Skin epidermis (tissue), 12 donors: ENCODE measurements around the gene KCNJ10.
"Not testable (repeated sequence)": the region's sequence is repeated elsewhere in the genome, so short reads cannot be mapped to it uniquely, and the experiment has no call there.

Experiments
- H3K27ac ChIP-seq, 21 experiments: fragments of 200-600 bp; sonication (generic) in 11 of 21; one replicate each; pipeline ENCODE4 v1.5.0; 2020; ENCODE audit warnings: mild to moderate bottlenecking in 3 of 21, inconsistent platforms in 2 of 21, moderate library complexity in 2 of 21
- H3K4me3 ChIP-seq, 7 experiments: fragments of 200-600 bp; sonication (generic) in 2 of 7; one replicate each; pipeline ENCODE4 v1.5.0; 2020; ENCODE audit warnings: inconsistent platforms in 2 of 7, mild to moderate bottlenecking in 2 of 7, moderate library complexity in 1 of 7

The KCNJ10 gene

DNA sequence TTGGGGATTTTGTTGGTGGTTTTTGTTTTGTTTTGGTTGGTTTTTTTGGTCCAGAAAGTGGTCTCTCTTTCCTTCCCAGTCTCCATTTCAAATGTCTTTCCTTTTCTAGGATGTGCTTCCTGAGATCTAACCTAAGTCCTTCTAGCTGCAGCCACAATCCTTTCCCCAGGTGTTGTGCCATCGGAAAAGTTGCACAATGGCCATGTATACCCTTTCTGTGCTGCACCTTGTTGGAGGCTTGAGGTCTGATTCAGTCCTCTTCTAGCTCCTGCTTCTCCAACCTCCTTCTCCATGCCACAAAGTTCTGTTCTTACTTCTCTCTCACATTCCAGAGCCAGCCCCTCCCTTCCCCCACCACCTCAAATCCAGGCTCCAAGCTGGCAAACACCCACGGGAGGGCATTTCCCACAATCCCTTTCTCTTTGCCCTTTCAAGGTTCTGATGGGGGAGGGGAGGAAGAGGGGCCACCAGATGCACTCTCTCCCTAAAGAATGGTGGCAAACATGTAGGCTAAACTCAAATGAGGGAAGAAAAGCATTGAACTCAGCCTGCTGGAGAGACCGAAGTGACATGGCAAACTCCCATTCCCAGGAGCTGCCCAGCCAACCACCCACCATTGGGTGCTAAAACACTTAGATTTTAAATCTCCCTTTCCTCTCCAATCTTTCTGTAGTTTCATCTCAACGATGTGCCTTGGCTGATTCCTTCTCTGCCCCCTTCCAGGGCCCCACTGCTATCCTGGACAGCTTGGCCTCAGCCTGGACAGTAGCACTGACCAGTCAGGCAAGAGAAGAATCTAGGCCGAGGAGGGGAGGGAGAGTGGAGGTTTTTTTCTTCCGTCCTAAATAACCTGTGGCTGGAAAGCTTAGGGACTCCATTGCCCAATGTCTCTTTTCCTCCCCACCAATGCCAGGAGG lies 2.9 kb downstream of the KCNJ10 start:
- Histone ChIP-seq H3K4me3 (no peak overlapping the region), H3K27ac (no peak overlapping the region)

DNA sequence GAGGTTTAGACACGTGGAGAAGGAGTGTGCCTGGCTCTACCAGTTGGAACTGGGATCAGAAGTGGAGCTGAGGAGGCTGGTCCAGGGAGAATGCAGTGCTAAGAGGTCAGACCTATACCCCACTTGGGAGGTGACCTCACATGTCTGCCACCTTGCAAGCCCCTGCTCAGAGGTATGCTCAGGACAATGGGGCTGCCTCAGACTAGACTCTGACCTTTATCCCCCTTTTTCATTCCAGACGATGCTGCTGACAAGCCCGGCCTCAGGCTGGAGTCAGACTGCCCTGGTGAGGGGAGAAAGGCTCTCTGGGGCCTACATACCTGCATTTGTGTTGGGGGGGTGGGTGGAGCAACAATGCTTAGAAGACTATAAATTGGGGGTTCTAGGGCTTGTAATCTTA lies 5.2 kb downstream of the KCNJ10 start:
- Histone ChIP-seq H3K27ac (no peak overlapping the region), H3K4me3 (no peak overlapping the region)

DNA sequence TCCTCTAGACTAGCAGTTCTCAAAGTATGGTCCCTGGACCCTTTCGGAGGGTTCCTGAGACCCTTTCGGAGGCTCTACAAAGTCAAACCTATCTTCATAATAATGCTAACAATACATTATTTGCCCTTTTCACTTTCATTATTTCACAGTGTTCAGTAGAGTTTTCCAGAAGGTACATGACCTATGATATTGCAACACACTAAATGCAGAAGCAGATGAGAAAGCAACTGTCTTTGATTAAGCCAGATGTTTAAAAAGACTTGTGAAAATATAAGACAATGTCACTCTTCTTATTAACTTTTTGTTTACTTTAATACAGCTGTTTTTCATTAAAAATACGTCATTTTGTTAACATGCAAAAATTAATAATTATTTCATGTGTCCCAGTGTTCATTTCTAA lies 5.8 kb downstream of the KCNJ10 start:
- H3K4me3 ChIP-seq: no peak overlapping the region
- no peak overlapping the region for H3K27ac ChIP-seq

DNA sequence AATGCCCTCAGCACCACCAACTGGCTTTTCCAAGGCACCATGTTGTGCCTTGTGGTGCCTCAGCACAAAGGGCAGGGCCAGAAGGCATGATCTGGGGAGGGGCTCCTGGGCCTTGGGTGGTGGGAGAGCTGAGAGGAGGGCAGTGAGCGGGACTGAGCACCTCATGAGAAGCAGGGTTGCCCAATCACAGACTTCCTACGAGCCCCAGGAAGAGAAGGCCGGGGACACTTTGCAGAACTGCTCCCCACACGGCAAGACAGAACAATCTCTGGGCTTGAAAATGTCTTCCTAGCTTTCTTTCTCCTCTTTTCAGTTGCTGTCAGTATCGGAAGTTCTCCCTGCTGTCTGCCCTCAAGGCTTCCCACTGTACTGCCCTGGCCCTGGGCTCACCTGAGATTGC lies 6.8 kb downstream of the KCNJ10 start:
- no peak overlapping the region for H3K4me3 ChIP-seq
- H3K27ac ChIP-seq: no peak overlapping the region

DNA sequence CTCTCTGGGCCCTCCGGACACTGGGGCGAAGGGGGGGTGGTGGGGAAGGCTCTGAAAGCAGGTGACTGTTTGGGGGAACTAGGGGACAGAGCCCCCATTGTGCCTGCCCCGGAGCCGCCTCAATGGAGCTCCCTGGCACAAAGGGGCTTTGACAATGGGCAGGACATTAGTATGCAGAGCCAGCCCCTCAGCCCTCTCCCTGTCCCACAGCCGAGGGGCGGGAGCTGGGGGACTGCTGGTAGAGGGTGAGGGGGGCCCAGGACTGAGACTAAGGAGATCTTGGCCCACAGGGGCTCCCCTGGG lies 7.8 kb downstream of the KCNJ10 start:
- Histone ChIP-seq H3K4me3 (no peak overlapping the region), H3K27ac (no peak overlapping the region)

DNA sequence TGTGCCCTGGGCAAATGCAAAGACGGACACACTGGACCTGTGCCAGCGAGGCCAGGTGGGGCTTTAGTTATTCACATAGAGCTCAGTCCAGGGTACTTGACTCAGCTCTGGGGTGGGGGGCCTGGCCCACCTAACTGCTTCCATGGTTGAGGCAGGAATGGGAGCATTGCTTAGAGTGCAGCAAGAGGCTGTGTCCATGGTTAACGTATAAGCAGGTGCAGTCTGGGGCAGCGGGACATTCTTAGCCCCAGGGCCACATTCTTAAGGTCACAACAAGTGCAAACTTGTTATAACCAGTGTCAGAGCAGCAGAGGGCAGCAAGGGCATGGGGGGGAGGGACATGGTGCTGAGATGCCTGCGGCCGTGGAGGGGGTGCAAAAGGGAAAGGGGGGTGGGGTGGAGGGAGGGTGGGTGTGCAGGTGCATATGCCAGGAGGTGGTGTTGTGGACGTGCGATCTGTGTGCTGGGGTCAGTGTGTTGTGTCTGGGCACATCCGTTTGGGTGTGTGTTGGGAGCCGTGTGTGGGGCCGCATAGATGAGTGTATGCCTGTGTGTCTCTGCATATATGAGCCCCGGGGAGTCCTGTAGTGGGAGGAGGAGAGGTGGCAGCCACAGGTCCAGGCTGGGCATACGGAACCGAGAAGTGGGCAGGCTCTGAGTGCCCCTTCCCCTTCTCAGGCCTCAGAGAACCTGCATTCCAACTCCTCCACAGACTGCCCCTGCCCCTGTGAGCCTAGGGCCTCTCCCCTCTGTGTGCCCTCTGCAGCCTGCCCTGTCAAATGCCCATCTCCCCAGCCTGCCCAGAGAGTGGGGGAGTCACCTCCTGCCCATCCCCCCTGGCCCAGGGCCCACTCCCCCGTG lies 8.4 kb downstream of the KCNJ10 start:
- H3K27ac ChIP-seq: no peak overlapping the region
- H3K4me3 ChIP-seq: no peak overlapping the region

DNA sequence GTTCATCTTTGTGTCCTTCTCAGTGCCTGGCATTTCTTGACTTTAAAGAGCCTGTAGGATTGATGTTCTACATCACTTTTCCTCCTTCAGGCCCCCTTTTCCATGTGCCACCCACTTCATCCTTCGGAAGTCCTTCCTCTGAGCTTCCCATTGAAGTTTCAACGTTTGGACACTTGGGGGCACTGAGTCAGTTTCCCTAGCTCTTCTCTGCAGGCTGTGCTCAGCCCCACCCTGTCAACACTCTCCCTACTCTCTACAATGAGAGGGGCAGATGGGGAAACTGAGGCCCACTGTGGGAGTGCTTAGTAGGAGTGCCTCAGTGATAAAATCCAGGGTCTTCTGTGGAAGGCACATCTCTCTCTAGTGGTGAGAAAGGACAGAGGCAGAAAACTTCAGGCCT lies 11.9 kb downstream of the KCNJ10 start:
- no peak overlapping the region for H3K4me3 ChIP-seq
- H3K27ac ChIP-seq: no peak overlapping the region

DNA sequence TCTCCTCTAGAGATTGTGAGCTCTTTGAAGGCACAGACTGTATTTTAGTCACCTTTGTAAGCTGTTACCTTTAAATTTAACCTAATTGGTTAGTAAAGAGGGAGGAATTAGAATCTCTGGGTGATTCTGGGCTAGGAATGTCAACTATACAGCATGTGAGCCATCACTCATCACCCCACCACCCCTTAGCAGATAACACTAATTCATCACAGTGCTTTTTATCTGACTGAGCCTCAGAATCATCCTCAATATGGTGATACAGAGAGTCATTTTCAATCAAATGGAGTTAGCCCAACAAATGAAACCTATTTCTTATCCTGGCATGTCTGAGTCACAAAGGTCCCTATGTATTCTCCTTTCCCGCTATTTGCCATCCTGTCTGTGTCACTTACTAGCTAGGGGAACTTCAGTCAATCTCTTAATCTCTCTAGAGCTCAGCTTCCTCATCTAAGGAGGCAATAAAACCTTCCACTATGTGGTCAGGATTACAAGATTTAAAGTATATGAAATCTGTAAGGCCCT lies 13.3 kb downstream of the KCNJ10 start:
- Histone ChIP-seq H3K4me3 (no peak overlapping the region), H3K27ac (no peak overlapping the region)

DNA sequence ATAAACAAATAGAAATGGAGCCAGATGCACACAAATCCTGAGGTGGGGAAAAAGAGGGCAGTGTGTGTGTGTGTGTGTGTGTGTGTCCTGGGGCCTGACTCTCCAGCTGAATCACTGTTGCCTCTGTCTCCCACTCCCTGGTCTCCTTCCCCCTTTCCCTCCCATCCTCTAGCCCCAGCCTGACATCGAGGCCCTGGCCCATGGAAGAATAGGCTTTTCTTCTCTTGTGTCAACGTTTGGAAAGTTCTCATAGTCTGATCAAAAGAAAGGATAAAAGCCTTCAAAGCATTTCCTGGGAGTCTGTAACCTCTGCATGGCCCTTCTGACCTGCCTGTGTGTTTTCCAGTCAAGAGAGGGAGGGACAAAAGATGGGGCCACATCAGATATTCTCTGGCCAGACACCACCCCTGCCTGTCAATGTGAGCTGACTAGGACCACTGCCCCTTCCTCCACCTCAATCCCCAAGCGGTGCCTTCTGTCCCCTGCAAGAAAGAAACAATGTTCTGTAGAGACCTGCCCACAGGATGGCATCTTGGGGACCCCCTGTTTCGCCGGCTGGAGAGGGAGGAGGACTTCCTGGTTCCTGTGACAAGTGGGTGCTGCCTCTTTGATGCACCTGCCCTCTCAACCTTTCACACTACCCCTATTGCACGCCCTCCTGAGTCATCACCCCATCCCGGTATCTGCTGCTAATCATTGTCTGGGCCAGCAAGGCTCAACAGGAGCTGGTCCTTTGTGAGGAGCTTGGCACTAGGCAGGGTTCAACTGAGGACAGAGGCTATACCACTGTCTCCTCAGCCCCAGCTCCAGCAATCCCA lies 16.2 kb downstream of the KCNJ10 start:
- Histone ChIP-seq H3K27ac (no peak overlapping the region), H3K4me3 (no peak overlapping the region)

DNA sequence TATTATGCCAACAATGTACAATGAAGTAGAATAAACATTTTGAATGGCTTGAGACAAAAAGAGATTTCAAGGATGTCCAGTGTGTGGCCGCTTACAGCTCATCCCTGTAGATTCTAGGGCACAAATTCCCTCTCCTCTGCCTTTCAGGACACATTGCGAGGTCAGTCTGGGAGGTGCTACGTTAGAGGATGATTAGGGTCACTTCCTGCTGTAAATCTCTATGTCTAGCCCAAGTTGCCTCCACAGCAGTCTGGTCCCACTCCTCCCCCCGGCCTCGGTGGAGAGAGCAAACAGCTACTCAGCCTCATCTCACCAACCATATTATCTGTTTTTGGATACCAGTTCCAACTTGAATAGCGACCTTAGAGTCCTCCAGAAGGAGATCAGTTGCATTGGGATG lies 17.0 kb downstream of the KCNJ10 start:
- H3K4me3 ChIP-seq: no peak overlapping the region
- no peak overlapping the region for H3K27ac ChIP-seq

DNA sequence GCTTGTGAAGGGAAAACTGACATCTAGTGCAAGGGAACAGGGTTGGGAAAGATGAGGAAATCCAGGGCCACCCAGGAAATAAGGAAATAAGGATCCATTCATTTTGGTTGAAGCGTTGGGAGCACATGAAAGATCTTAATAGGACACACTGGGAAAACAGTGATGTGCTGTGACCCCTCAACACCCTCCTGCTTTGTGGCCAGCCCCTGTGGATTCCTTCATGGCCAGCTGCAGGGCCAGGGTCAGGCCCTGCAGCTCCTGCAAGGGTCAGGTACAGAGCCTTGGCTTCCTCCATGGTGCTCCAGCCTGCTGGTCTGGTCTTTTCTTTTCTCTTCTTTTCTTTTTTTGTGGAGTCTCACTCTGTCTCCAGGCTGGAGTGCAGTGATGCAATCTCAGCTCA lies 19.3 kb downstream of the KCNJ10 start:
- no peak overlapping the region for H3K27ac ChIP-seq
- no peak overlapping the region for H3K4me3 ChIP-seq

DNA sequence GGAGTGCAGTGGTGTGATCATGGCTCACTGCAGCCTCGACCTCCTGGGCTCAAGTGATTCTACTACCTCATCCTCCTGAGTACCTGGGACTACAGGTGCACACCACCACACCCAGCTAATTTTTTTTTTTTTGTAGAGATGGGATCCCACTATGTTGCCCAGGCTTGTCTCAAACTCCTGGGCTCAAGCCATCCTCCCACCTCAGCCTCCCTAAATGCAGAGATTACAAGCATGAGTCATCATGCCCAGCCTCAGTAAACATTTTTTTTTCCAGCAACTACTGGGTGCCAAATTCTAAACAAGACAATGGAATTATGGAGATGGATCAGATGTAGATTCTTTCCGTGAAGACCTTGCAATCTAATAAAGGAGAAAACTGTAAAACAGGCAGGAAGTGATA lies 19.8 kb downstream of the KCNJ10 start:
- H3K27ac ChIP-seq, H3K4me3 ChIP-seq: not testable (repeated sequence)

DNA sequence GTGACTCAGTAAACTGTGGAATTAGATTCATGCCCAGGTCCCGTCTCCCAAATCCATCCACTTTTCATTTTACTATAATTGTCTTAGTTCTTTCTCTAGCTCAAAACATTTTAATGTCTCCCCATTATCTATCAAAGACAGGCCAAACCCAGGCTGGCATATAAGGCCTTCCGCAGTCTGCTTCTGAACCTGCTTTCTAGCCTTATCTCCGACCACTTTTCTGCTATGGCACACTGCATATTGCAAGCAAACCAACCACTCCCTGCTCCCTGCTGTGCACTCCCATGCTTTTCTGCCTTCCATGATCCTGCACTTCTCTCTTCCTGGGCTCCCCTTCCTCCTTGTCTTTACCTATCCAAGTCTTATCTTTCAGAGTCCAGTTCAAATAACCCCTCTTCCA lies 20.9 kb downstream of the KCNJ10 start:
- Histone ChIP-seq H3K27ac (no peak overlapping the region), H3K4me3 (no peak overlapping the region)

DNA sequence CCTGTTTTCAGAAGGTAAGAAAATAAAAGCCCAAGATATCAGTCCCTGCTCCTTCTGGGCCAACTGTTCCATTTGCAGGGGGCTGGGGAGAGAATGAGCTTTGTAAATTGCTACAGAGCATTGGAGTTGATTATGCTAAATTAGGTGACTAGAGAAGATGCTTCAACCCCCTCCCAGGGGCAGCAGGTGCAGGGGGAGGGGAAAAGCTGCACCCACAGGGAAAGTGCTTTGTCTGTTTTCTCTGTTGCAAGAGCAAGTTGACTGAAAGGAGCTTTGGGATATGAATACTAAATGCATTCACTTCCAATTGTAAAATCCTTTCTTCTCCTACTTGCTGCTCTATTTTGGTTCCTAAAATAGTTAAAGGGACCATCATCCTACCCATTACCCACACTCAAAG lies 21.6 kb downstream of the KCNJ10 start:
- Histone ChIP-seq H3K4me3 (no peak overlapping the region), H3K27ac (no peak overlapping the region)

DNA sequence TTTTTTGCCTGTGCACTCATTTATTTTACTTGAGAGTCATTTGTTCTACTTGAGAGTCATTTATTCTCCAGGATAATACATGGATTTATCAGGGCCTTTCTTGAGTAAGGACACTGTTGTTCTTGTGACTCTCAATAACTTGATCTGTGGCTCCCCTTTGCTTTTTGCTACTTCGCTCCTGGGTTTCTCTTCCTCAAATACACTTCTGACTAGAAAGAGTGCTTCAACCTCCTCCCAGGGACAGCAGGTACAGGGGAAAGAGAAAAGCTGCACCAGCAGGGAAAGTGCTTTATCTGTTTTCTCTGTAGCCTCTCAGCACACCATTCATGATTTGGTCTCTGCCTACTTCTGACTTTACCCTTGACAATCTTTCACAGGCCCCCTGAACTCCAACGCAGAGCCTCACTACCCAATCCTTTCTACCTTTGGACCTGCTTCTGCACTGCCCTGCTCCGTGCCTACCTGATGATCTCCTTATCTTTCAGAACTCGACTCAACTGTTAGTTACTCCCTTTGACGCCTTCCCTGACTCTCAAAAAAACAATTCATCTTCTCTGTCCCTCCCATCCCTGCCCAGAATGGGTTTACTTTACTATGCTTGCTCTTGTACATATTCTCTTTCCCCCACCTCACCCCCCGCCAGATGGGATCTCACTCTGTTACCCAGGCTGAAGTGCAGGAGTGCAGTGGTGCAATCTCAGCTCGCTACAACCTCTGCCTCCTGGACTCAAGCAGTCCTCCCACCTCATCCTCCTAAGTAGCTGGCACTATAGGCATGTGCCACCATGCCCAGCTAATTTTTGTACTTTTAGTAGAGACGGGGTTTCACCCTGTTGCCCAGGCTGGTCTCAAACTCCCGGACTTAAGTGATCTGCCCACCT lies 22.6 kb downstream of the KCNJ10 start:
- Histone ChIP-seq H3K4me3 (no peak overlapping the region), H3K27ac (no peak overlapping the region)

DNA sequence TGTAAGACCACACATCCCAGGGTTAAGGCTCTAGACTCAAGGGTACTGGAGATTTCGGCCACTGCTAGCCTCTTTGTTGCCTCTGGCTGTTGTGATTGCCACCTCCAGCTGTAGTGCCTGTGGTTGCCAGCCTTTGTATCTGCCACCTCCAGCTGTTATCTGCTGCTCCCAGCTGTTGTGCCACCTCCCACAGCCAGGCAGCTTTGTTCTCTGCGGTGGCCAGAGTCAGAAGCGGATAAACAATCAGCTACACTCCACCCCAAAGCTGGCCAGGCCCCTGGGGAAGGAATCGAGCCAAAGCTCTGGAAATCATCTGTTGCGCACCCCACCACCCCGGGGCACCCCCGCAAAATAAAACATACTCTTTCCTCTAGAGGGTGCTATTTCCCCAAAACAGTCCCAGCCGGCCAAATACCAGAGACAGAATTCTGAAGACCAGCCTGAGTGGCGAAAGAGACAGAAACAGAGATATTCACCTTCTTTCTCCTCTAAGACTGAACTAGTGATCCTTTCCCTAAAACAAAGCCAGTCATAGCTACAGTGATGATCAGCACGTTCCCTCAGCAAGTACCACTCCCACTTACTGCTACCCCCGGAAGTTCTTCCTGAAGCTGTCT lies 23.4 kb downstream of the KCNJ10 start:
- H3K4me3 ChIP-seq: no peak overlapping the region
- no peak overlapping the region for H3K27ac ChIP-seq

DNA sequence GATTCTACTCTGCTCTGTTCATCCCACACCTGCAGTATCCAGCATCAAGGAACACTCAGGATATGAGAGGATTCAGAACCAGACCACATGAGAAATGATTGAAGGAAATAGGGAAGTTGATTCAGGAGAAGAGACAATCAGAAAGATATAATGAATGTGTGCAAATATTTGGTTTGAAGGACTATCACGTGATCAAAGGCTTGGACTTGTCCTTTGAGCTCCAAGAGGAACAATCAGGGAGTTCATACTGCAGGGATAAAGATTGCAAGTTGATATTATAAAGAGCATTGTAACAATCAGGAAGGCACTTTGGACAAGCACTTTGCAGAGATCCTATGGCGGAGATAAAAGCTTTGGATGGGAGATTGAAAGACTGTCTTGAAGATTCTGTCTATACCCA lies 24.3 kb downstream of the KCNJ10 start:
- no peak overlapping the region for H3K4me3 ChIP-seq

DNA sequence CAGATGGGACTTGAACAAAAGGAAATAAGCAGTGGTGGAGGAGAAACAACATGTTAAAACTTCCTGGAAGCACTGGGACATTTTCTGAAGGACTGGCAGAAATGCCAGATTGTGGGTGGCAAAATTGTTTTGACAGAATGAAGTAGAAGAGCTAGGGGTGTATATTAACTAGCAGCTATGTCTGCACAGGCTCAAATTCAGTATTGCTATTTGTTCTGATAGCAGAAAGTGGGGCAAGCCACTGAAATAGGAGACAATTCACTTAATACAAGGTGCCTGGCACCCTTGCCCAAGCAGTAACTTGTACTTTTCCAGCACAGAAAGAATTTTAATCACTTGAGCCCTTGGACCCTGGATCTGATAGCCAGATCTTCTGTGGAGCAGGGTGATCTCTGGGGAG lies 26.4 kb downstream of the KCNJ10 start:
- Histone ChIP-seq H3K27ac (no peak overlapping the region), H3K4me3 (no peak overlapping the region)

More for the DNA sequence above, 24.3 kb downstream of the KCNJ10 start:
- no peak overlapping the region for H3K27ac ChIP-seq

DNA sequence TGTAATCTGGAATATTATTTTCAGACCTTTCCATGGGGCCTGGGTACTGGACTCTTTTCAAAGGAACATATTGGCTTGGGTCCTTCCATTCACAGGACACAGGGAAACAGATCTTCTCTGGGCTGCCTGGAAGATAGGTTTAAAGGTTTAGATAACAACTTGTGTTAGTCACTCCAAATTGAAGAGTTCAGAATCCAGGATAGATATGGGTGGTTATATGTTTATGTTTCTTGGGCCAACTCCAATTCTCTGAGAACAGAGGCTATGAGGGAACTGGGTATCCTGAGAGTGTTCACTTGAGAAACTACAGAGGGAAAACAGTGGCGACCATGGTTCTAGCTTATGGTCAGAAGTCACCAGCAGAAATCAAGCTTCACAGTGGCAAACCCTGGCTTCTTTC lies 29.5 kb downstream of the KCNJ10 start:
- H3K4me3 ChIP-seq: no peak overlapping the region
- H3K27ac ChIP-seq: no peak overlapping the region
